HEK293 (cell line): ENCODE measurements around the gene LSMEM2.

Source experiments
- ZNF24 ChIP-seq: fragments of 450-650 bp; formaldehyde crosslinking; IDR thresholded peaks from 2 replicates; pipeline ENCODE4 v1.5.1; 2016; ENCODE audit warnings: missing biosample characterization, missing genetic modification characterization
- ZNF510 ChIP-seq: fragments of 450-650 bp; formaldehyde crosslinking; IDR thresholded peaks from 2 replicates; pipeline ENCODE4 v1.5.1; 2018; ENCODE audit warnings: mild to moderate bottlenecking, missing genetic modification characterization, missing biosample characterization; ENCODE audit not compliant: insufficient replicate concordance
- ZNF830 ChIP-seq: fragments of 450-650 bp; IDR thresholded peaks from 2 replicates; pipeline ENCODE4 v1.5.0; 2018; ENCODE audit warnings: missing biosample characterization, missing genetic modification characterization, low read depth, mild to moderate bottlenecking, moderate library complexity
- TF ChIP-seq, protein P1 (sequence below): fragments of 450-650 bp; formaldehyde crosslinking; IDR thresholded peaks from 2 replicates; pipeline ENCODE4 v1.5.1; 2016; ENCODE audit warnings: missing biosample characterization, missing genetic modification characterization
- TF ChIP-seq, protein P2 (sequence below): fragments of 450-650 bp; formaldehyde crosslinking; IDR thresholded peaks from 2 replicates; pipeline ENCODE4 v1.5.1; 2017; ENCODE audit warnings: missing biosample characterization, mild to moderate bottlenecking, missing genetic modification characterization, moderate library complexity

GRCh38 chr3:50294492-50295403 lies 15.9 kb downstream of the LSMEM2 start:
- TF ChIP-seq ZNF510 (tag by site-specific recombination) (no peak), ZNF24 (tag by site-specific recombination) (no peak), ZNF830 (tag by site-specific recombination) (no peak)
- TF ChIP-seq, protein P1, sequence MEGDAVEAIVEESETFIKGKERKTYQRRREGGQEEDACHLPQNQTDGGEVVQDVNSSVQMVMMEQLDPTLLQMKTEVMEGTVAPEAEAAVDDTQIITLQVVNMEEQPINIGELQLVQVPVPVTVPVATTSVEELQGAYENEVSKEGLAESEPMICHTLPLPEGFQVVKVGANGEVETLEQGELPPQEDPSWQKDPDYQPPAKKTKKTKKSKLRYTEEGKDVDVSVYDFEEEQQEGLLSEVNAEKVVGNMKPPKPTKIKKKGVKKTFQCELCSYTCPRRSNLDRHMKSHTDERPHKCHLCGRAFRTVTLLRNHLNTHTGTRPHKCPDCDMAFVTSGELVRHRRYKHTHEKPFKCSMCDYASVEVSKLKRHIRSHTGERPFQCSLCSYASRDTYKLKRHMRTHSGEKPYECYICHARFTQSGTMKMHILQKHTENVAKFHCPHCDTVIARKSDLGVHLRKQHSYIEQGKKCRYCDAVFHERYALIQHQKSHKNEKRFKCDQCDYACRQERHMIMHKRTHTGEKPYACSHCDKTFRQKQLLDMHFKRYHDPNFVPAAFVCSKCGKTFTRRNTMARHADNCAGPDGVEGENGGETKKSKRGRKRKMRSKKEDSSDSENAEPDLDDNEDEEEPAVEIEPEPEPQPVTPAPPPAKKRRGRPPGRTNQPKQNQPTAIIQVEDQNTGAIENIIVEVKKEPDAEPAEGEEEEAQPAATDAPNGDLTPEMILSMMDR = no peak
- TF ChIP-seq, protein P2, sequence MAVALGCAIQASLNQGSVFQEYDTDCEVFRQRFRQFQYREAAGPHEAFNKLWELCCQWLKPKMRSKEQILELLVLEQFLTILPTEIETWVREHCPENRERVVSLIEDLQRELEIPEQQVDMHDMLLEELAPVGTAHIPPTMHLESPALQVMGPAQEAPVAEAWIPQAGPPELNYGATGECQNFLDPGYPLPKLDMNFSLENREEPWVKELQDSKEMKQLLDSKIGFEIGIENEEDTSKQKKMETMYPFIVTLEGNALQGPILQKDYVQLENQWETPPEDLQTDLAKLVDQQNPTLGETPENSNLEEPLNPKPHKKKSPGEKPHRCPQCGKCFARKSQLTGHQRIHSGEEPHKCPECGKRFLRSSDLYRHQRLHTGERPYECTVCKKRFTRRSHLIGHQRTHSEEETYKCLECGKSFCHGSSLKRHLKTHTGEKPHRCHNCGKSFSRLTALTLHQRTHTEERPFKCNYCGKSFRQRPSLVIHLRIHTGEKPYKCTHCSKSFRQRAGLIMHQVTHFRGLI (tag by site-specific recombination) = no peak
